Erythroblast (primary cell): ENCODE results near the gene LILRA5.

Experiments
- GATA1 ChIP-seq: IDR thresholded peaks from 2 replicates; pipeline ENCODE4 v1.6.1; 2011; ENCODE audit warnings: low read depth, mild to moderate bottlenecking, control low read depth, low read length, moderate library complexity
- POLR2A ChIP-seq: IDR thresholded peaks from 2 replicates; pipeline ENCODE4 v1.6.1; 2011; ENCODE audit warnings: mild to moderate bottlenecking, low read length

DNA sequence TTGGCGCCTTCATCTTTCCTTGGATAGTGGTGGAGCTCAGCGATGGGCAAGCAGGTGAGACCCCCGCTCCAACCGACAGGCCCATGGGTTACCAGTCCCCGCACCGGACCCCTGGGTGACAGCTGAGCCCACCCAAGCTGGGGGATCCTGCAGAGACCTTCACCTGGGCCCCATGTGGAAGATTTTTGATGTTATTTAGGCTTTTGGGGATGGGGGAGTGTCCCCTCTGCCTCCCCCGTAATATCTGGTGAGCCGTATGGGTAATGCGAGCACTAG lies 4.9 kb upstream of the LILRA5 start:
- TF ChIP-seq POLR2A = no peak
- no peak for TF ChIP-seq GATA1
